ENCODE data around the gene CHMP5. TPM values are rescaled to one million over a fixed set of nuclear protein-coding genes. Genes with fewer than 3 reads are reported as not detected.

CHMP5 gene
- polyA plus RNA-seq, 1 of the 3 experiments (the other 2 are of a cell fraction): 88.3 TPM

GRCh38 chr9:33241298-33241697, 23.6 kb upstream of the CHMP5 start:
- no peaks in the 10 kb centered on the region for H3K36me3 ChIP-seq (replicated peaks in 1 of 2; ENCODE audit: control insufficient read depth in 1 of 2, insufficient read depth in 2 of 2, low read length in 1 of 2)
- TF ChIP-seq SIN3A (IDR thresholded peaks at IDR 0.05; ENCODE audit: borderline replicate concordance, low read depth, low read length) (no peak), PBX3 (IDR thresholded peaks at IDR 0.05) (no peak), RCOR1 (IDR thresholded peaks at IDR 0.05; ENCODE audit: low read length) (no peak), TCF12 (IDR thresholded peaks at IDR 0.05) (no peak), YY1 (IDR thresholded peaks at IDR 0.05; ENCODE audit: low read depth) (no peak), CTCF (IDR thresholded peaks at IDR 0.05) (no peak), FOXJ3 (CRISPR knock-in tag; IDR thresholded peaks at IDR 0.05) (no peak), NRF1 (IDR thresholded peaks at IDR 0.05; ENCODE audit: low read depth, low read length) (no peak), ELF1 (IDR thresholded peaks at IDR 0.05) (no peak), MAX (IDR thresholded peaks at IDR 0.05; ENCODE audit: low read depth) (no peak), IRF3 (IDR thresholded peaks at IDR 0.05; ENCODE audit: low read depth, low read length) (no peak), RXRA (IDR thresholded peaks at IDR 0.05; ENCODE audit: borderline replicate concordance, low read depth) (no peak), POLR2AphosphoS5 (IDR thresholded peaks at IDR 0.05; ENCODE audit: low read depth, low read length) (no peak)
- TF ChIP-seq, protein P1, sequence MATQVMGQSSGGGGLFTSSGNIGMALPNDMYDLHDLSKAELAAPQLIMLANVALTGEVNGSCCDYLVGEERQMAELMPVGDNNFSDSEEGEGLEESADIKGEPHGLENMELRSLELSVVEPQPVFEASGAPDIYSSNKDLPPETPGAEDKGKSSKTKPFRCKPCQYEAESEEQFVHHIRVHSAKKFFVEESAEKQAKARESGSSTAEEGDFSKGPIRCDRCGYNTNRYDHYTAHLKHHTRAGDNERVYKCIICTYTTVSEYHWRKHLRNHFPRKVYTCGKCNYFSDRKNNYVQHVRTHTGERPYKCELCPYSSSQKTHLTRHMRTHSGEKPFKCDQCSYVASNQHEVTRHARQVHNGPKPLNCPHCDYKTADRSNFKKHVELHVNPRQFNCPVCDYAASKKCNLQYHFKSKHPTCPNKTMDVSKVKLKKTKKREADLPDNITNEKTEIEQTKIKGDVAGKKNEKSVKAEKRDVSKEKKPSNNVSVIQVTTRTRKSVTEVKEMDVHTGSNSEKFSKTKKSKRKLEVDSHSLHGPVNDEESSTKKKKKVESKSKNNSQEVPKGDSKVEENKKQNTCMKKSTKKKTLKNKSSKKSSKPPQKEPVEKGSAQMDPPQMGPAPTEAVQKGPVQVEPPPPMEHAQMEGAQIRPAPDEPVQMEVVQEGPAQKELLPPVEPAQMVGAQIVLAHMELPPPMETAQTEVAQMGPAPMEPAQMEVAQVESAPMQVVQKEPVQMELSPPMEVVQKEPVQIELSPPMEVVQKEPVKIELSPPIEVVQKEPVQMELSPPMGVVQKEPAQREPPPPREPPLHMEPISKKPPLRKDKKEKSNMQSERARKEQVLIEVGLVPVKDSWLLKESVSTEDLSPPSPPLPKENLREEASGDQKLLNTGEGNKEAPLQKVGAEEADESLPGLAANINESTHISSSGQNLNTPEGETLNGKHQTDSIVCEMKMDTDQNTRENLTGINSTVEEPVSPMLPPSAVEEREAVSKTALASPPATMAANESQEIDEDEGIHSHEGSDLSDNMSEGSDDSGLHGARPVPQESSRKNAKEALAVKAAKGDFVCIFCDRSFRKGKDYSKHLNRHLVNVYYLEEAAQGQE (IDR thresholded peaks at IDR 0.05; ENCODE audit: low read depth, low read length): no peak
- no peaks in the 10 kb centered on the region for H3K9me2 ChIP-seq
- no peak overlapping the region for H3K4me2 ChIP-seq
- no peaks in the 10 kb centered on the region for H3K27me3 ChIP-seq (ENCODE audit: insufficient read depth)
- peaks cover 0 to 14% of the 10 kb centered on the region in 2 experiments; a peak in 1 of 4 replicates for H3K4me1 ChIP-seq (ENCODE audit: control insufficient read depth in 1 of 2, insufficient read depth in 2 of 2, low read depth in 1 of 2, low read length in 1 of 2)
- H3K27ac ChIP-seq (ENCODE audit: low read depth in 2 of 2, low read length in 1 of 2): no peak overlapping the region
- no peaks in the 10 kb centered on the region for H3K79me2 ChIP-seq (ENCODE audit: insufficient read depth)
- 93% methylated on average over 5 of the region's 5 CpGs for WGBS (ENCODE audit: low lambda C conversion rate)
- CTCF ChIA-PET: interaction anchor here (0.9 to 7.6 kb wide), 6 partner anchors 7 to 192 kb away, joined by 3 to 41 read pairs (median 5); partner anchors contain the start of genes BAG1 and CHMP5
- H4K20me1 ChIP-seq (ENCODE audit: insufficient read depth): no peaks in the 10 kb centered on the region
- POLR2A ChIA-PET: no interaction called here
- H3F3A ChIP-seq (replicated peaks; ENCODE audit: insufficient read depth): no peaks in the 10 kb centered on the region
- H3K9ac ChIP-seq: no peak overlapping the region
- no peak for DNase-seq
- H3K9me3 ChIP-seq: no peaks in the 10 kb centered on the region
- H3K4me3 ChIP-seq (ENCODE audit: low read depth in 2 of 2, low read length in 1 of 2): no peak overlapping the region
- H2AFZ ChIP-seq (ENCODE audit: low read depth): no peak overlapping the region

Measured in SK-N-SH (cell line).